ENCODE results near the gene GNPTG.
A peak's percentile ranks its signal among the peaks of the same experiment; 100 is the strongest.

The GNPTG gene

GRCh38 chr16:1397779-1398178 lies 46.0 kb downstream of the GNPTG start:
- H3K36me3 ChIP-seq (ENCODE audit: insufficient read depth, low read depth, low read length), result peaks cover 14% of the 10 kb centered on the region; the same call in 1 of the 2 replicates
- H3K4me3 ChIP-seq (ENCODE audit: low read length), result no peak overlapping the region
- H3K9me3 ChIP-seq (ENCODE audit: insufficient read depth, low read depth, low read length), result no peaks in the 10 kb centered on the region
- no peak overlapping the region for H3K27ac ChIP-seq (ENCODE audit: low read length)
- no peak overlapping the region for H3K9ac ChIP-seq (ENCODE audit: low read depth, low read length)
- H3K4me1 ChIP-seq (ENCODE audit: insufficient read depth, low read length), result no peaks in the 10 kb centered on the region
- H3K27me3 ChIP-seq (ENCODE audit: insufficient read depth, low read length), result no peaks in the 10 kb centered on the region

DNA sequence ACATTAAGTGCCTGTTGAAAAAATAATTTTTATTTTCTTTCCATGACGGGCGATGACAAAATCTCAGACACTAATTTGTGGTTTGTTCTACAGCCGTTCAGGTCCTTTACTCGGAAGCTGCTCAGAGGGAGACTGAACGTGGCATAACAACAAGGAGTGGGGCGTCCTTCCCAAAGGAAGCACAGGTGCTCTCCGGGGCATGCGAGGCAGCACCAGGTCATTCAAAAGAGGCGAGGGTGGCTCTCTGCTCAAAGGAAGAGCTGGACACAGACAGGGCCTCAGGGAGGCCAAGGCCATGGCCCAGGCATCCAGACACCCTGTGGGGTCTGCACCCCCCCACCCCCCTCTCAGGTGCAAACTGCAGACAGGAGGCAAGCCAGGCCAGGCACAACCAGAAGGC lies 46.6 kb downstream of the GNPTG start:
- no peak overlapping the region for H3K4me3 ChIP-seq (ENCODE audit: low read length)
- no peak overlapping the region for H3K9ac ChIP-seq (ENCODE audit: low read depth, low read length)
- H3K4me1 ChIP-seq (ENCODE audit: insufficient read depth, low read length), result no peaks in the 10 kb centered on the region
- H3K36me3 ChIP-seq (ENCODE audit: insufficient read depth, low read depth, low read length), result peaks cover 10% of the 10 kb centered on the region; the same call in 1 of the 2 replicates
- H3K9me3 ChIP-seq (ENCODE audit: insufficient read depth, low read depth, low read length), result no peaks in the 10 kb centered on the region
- H3K27me3 ChIP-seq (ENCODE audit: insufficient read depth, low read length), result no peaks in the 10 kb centered on the region
- no peak overlapping the region for H3K27ac ChIP-seq (ENCODE audit: low read length)

DNA sequence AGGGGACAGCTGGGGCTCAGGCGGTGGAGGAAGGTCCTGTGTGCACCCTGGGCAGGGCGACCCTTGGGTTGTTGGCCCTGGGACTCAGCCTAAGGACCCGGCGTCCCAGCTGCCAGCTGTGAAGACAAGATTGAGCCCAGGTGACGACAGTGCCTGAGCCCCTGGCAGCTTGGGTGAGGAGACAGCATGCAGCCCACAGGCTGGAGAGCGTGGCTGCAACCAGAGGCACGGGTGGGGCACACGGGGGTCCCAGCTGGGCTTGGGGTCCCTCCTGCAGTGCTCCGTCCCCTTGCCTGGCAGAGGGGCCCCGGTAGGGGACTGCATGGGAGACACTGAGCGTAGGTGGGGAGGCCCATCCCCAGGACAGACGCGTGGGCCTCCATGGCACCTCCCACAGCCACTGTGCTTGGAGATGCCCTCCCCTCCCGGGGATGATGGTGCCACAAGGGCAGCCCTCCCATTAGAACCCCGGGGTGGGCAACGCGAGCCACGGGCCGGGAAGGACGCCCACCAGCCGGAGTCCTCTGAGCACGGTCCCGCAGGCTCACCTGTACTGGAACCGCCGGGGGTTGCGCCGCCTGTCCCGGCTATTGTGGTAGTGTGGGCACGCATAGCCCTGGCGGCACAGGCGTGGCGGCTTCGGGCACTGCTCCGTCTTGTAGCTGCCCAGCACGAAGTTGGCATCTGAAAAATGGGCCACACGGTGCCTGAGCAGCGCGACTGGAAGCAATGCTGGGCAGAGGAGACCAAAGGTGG lies 47.3 kb downstream of the GNPTG start:
- H3K27ac ChIP-seq (ENCODE audit: low read length), result no peak overlapping the region
- peaks cover 7% of the 10 kb centered on the region; the same call in 1 of the 2 replicates for H3K36me3 ChIP-seq (ENCODE audit: insufficient read depth, low read depth, low read length)
- no peak overlapping the region for H3K9ac ChIP-seq (ENCODE audit: low read depth, low read length)
- no peaks in the 10 kb centered on the region for H3K9me3 ChIP-seq (ENCODE audit: insufficient read depth, low read depth, low read length)
- no peaks in the 10 kb centered on the region for H3K27me3 ChIP-seq (ENCODE audit: insufficient read depth, low read length)
- no peak overlapping the region for H3K4me3 ChIP-seq (ENCODE audit: low read length)
- no peaks in the 10 kb centered on the region for H3K4me1 ChIP-seq (ENCODE audit: insufficient read depth, low read length)

DNA sequence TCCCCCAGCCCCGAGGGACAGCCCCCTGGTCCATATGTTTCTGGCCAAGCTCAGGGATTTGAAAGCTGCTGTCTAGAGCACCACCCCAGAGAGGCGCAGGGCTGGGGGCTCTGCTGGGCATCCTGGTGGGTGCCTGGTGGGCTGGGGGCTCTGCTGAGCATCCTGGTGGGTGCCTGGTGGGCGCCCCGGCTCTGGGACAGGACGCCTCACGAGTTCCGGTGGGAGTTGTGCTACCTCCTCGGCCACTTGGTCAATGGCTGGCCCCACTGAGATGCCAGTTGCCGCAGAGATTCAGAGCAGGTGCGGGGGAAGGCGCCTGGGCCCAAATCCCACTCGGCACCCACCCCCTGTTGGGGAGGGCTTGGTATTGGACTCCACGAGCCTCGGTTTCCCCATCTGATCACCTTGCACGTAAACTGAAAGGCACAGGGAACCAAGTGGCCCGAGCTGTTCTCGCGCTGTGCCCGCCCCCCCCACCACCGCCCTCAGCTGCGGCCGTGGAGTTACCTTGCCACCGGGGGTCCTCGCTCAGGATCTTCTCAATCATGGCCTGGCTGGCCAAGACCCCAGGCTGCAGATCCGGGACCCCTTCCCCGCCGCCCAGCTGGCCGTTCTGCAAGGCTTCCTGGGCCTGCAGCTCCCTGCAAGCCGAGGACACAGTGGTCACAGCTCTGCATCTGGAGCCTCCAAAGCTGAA lies 49.5 kb downstream of the GNPTG start:
- no peaks in the 10 kb centered on the region for H3K27me3 ChIP-seq (ENCODE audit: insufficient read depth, low read length)
- H3K9ac ChIP-seq (ENCODE audit: low read depth, low read length), result no peak overlapping the region
- no peak overlapping the region for H3K4me3 ChIP-seq (ENCODE audit: low read length)
- H3K27ac ChIP-seq (ENCODE audit: low read length), result no peak overlapping the region
- H3K4me1 ChIP-seq (ENCODE audit: insufficient read depth, low read length), result no peaks in the 10 kb centered on the region
- H3K9me3 ChIP-seq (ENCODE audit: insufficient read depth, low read depth, low read length), result no peaks in the 10 kb centered on the region
- H3K36me3 ChIP-seq (ENCODE audit: insufficient read depth, low read depth, low read length), result peaks cover 7% of the 10 kb centered on the region; the same call in 1 of the 2 replicates

DNA sequence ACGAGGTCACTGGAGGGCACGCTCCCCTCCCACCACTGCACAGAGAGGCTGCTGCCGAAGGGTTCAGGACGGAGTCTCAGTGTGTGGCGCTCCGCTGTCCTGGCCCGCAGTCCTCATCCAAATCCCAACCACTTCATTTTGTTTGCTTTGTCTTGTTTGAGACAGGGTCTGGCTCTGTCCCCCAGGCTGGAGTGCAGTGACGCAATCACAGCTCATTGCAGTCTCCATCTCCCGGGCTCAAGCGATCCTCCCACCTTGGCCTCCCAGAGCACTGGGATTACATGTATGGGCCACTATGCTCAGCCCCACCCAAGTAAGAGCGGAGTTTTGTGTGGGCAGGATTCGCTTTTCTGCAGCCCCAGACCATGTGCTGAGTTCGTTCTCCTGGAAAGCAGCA lies 50.0 kb downstream of the GNPTG start:
- no peaks in the 10 kb centered on the region for H3K4me1 ChIP-seq (ENCODE audit: insufficient read depth, low read length)
- peaks cover 7% of the 10 kb centered on the region; the same call in 1 of the 2 replicates for H3K36me3 ChIP-seq (ENCODE audit: insufficient read depth, low read depth, low read length)
- no peak overlapping the region for H3K9ac ChIP-seq (ENCODE audit: low read depth, low read length)
- H3K9me3 ChIP-seq (ENCODE audit: insufficient read depth, low read depth, low read length), result no peaks in the 10 kb centered on the region
- H3K4me3 ChIP-seq (ENCODE audit: low read length), result no peak overlapping the region
- H3K27me3 ChIP-seq (ENCODE audit: insufficient read depth, low read length), result no peaks in the 10 kb centered on the region
- H3K27ac ChIP-seq (ENCODE audit: low read length), result no peak overlapping the region

- Histone ChIP-seq H3K9me3 (ENCODE audit: insufficient read depth, low read depth, low read length) (no peaks in the 10 kb centered on the region), H3K27me3 (ENCODE audit: insufficient read depth, low read length) (no peaks in the 10 kb centered on the region), H3K36me3 (ENCODE audit: insufficient read depth, low read depth, low read length) (peaks cover 7% of the 10 kb centered on the region; the same call in 1 of the 2 replicates), H3K4me3 (ENCODE audit: low read length) (no peak overlapping the region), H3K27ac (ENCODE audit: low read length) (no peak overlapping the region), H3K9ac (ENCODE audit: low read depth, low read length) (no peak overlapping the region), H3K4me1 (ENCODE audit: insufficient read depth, low read length) (no peaks in the 10 kb centered on the region)
Observed at GRCh38 chr16:1403036-1403435, 51.3 kb downstream of the GNPTG start.

GRCh38 chr16:1403733-1404132 lies 52.0 kb downstream of the GNPTG start:
- no peaks in the 10 kb centered on the region for H3K9me3 ChIP-seq (ENCODE audit: insufficient read depth, low read depth, low read length)
- no peak overlapping the region for H3K9ac ChIP-seq (ENCODE audit: low read depth, low read length)
- H3K4me1 ChIP-seq (ENCODE audit: insufficient read depth, low read length), result no peaks in the 10 kb centered on the region
- no peaks in the 10 kb centered on the region for H3K27me3 ChIP-seq (ENCODE audit: insufficient read depth, low read length)
- H3K27ac ChIP-seq (ENCODE audit: low read length), result no peak overlapping the region
- peaks cover 7% of the 10 kb centered on the region; the same call in 1 of the 2 replicates for H3K36me3 ChIP-seq (ENCODE audit: insufficient read depth, low read depth, low read length)
- H3K4me3 ChIP-seq (ENCODE audit: low read length), result no peak overlapping the region

GRCh38 chr16:1407753-1408152 lies 56.0 kb downstream of the GNPTG start:
- H3K9ac ChIP-seq (ENCODE audit: low read depth, low read length), result peak overlapping the region; percentile 56; the same call in 1 of the 2 replicates
- peak overlapping the region; percentile 84; the same call in 1 of the 2 replicates for H3K4me3 ChIP-seq (ENCODE audit: low read length)
- H3K9me3 ChIP-seq (ENCODE audit: insufficient read depth, low read depth, low read length), result no peaks in the 10 kb centered on the region
- no peaks in the 10 kb centered on the region for H3K27me3 ChIP-seq (ENCODE audit: insufficient read depth, low read length)
- no peaks in the 10 kb centered on the region for H3K36me3 ChIP-seq (ENCODE audit: insufficient read depth, low read depth, low read length)
- no peak overlapping the region for H3K27ac ChIP-seq (ENCODE audit: low read length)
- H3K4me1 ChIP-seq (ENCODE audit: insufficient read depth, low read length), result no peaks in the 10 kb centered on the region

DNA sequence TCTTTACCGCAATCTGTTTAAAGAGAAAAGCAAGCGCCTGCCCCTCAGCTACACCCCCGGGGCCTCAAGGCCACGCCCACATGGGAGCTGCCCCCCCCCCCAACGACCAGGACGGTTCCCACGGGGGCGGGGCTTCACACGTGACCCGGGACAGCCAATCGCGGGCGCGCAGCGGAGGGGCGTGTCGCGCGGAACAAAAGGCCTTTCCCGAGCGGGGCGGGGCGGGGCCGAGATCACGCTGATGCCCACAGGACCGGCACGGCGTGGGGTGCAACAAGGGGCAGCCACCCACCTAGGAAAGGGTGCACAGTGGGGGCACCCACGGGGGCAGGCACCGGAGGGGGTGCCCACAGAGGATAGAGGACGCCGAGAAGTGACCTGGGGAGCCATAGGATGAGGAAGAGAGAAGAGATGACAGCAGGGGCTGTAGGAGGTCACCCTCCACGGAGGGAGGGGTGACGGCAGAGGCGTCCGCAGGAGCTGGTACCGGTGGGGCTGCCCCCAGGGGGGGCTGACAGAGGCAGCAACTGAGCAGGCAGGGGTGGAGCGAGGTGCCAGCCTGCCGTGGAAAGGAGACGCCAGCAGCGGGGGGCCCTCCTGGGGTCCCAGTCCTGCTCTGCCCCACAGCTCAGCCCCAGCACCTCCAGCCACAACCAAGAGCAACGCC lies 56.6 kb downstream of the GNPTG start:
- Histone ChIP-seq H3K27me3 (ENCODE audit: insufficient read depth, low read length) (no peaks in the 10 kb centered on the region), H3K4me3 (ENCODE audit: low read length) (peak overlapping the region; percentile 84), H3K4me1 (ENCODE audit: insufficient read depth, low read length) (no peaks in the 10 kb centered on the region), H3K36me3 (ENCODE audit: insufficient read depth, low read depth, low read length) (no peaks in the 10 kb centered on the region), H3K9me3 (ENCODE audit: insufficient read depth, low read depth, low read length) (no peaks in the 10 kb centered on the region), H3K27ac (ENCODE audit: low read length) (no peak overlapping the region), H3K9ac (ENCODE audit: low read depth, low read length) (peak overlapping the region; percentile 61; the same call in 1 of the 2 replicates)

DNA sequence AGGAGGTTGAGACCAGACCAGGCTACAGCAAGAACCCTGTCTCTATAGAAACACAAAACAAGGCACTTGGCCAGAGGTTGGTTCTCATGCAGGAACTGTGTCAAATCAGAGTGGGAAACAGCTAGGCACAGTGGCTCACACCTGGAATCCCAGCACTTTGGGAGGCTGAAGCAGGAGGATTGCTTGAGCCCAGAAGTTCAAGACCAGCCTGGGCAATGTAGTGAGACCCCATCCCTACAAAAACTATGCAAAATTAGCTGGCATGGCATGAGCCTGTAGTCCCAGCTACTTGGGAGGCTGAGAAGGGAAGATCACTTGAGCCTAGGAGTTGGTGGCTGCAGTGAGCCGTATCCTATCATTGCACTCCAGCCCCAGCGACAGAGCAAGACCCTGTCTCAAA lies 61.1 kb downstream of the GNPTG start:
- Histone ChIP-seq H3K27me3 (ENCODE audit: insufficient read depth, low read length) (no peaks in the 10 kb centered on the region), H3K9me3 (ENCODE audit: insufficient read depth, low read depth, low read length) (no peaks in the 10 kb centered on the region), H3K27ac (ENCODE audit: low read length) (no peak overlapping the region), H3K9ac (ENCODE audit: low read depth, low read length) (no peak overlapping the region), H3K4me1 (ENCODE audit: insufficient read depth, low read length) (no peaks in the 10 kb centered on the region), H3K4me3 (ENCODE audit: low read length) (no peak overlapping the region), H3K36me3 (ENCODE audit: insufficient read depth, low read depth, low read length) (no peaks in the 10 kb centered on the region)

Data from iPS-20b (cell line).